GM12874 (cell line): ENCODE measurements around the gene APOBEC2.

Experiments used
- CTCF ChIP-seq: IDR thresholded peaks from 2 replicates; pipeline ENCODE4 v1.5.1; 2011; ENCODE audit warnings: low read depth, mild to moderate bottlenecking, control low read depth, low read length, moderate library complexity; ENCODE audit not compliant: insufficient read depth

Gene APOBEC2

DNA sequence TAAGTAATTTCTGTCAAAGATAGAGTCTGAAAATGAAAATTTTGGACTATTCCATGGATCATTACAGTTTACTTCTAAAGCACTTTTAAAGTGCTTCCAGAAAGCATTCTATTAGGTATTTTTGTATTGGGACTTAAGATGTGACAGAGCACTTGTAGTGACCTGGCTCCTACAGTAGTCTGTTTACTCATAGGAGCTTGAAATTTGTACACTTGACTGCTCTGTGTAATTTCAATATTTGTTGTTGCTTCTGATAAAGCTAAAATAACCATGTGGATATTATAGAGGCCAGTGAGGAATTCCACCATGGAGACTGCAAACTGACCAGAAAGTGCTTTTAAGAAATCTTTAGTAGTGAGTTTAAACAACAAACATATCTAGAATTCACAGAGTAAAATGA lies 30.1 kb downstream of the APOBEC2 start:
- TF ChIP-seq CTCF, result no peak

DNA sequence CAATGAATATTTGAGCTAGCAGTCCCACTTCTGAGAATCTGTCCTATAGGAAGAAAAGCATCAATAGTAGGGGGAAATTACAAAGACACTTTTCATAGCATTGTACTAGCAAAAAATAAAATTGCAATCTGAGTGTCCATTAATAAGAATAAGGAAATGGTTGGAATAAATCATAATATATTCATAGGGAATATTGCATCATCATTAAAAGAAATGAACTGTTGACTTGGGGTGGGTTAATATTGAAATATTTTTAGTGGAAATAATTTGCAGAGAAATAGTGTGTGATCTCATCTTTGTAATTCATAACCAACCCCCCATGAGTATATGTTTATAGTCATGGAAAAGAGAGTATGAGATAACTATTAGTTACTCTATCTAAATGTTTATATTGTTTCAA lies 32.2 kb downstream of the APOBEC2 start:
- TF ChIP-seq CTCF, result no peak

DNA sequence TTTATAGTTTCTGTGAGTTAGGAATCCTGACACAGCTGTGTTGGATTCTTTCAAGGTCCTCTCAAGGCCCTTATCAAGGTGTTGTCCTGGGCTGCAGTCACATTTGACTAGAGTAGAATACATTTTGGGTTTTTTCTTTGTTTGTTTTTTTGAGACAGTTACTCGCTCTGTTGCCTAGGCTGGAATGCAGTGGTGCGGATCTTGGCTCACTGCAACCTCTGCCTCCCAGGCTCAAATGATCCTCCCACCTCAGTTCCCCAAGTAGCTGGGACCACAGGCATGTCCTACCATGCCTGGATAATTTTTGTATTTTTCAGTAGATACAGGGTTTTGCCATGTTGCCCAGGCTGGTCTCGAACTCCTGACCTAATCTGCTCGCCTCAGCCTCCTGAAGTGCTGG lies 35.4 kb downstream of the APOBEC2 start:
- no peak for TF ChIP-seq CTCF

DNA sequence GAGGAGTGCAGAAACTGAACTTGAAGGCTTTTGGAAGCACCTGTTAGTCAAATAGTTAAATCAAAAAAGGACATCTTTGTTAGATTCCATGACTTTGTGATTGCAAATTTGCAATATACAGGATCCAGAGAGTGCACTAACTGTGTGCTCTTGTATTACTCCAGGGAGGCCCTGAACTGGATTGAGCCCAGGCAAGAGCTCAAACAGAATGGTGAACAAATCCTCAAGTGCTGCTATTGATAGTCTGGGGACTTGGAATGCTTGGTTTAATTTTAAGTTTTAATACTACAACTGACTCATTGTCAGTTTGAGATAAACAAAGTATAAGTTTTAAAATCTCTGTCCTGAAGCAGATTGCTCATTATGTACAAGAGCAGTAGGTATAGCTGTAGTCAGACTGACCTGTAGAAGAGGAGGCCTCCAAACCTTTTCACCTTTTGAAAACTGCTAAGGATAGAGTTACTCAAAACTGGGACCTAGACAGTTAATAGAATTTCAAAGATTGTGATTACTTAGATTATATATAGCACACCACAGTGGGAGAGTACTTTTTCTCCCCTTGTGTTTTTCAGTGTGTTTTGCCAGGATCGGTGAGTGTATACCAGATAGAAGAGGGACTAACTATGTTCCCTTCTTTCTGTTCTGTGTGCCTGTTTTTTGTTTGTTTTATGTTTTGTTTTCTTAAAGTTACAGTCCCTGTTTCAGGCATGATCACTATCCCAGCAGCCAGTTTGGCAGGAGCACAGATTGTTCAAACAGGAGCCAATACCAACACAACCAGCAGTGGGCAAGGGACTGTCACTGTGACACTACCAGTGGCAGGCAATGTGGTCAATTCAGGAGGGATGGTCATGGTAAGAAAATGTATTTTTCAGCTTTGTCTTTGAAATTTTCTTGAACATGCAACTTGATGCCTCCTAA lies 38.1 kb downstream of the APOBEC2 start:
- TF ChIP-seq CTCF, result no peak

DNA sequence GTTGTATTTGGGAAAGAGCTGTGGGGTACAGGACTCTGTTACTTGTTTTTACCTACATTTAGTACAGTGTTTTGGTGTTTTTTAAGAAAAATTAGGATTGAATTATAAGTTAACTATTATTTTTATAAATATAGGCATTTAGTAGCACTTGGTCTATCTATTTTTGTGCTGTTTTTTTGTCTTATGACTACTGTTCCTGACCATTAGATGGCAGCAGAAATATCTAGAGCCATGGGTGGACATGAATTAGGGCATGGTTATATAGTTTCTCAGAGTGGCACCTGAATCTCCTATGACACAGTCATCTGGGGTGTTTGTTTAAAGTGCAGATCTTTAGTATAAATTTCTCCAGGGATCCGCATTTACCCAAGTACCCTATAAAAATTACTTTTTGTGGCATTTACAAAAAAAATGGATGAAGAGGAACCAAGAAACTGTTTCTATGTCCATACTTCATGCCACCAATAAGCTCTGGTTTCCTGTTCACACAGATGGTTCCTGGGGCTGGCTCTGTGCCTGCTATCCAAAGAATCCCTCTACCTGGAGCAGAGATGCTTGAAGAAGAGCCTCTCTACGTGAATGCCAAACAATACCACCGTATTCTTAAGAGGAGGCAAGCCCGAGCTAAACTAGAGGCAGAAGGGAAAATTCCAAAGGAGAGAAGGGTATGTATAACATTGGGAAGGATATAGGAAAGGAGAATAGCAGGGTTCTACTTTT lies 39.6 kb downstream of the APOBEC2 start:
- TF ChIP-seq CTCF, result peak; percentile 15; the same call in 1 of the 2 replicates

DNA sequence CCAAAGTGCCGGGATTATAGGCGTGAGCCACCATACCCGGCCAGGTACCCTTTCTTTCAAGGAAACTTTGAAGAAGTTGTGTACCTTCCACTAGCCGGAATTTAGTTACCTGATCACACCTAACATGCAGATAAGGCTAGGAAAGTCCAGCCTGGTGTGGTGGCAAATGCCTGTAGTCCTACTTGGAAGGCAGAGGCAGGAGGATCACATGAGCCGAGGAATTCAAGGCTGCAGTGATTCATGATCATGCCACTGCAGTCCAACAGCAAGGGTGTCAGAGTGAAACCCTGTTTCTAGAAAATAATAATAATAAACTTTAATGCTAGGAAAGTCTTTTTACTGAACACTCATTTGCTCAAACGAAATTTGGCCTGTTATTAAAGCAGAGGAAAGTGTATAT lies 40.7 kb downstream of the APOBEC2 start:
- TF ChIP-seq CTCF, result no peak

- TF ChIP-seq CTCF, result no peak
Measured at GRCh38 chr6:41097467-41098090, 44.6 kb downstream of the APOBEC2 start.
